Measurements from ENCODE around the gene SERTAD2.

GRCh38 chr2:64677530-64677929, 23.8 kb upstream of the SERTAD2 start:
- TF ChIP-seq CTCF (conservative IDR thresholded peaks at IDR 0.05) (no peak), ZFX (IDR thresholded peaks at IDR 0.05) (no peak)

Data from C4-2B (cell line).